HG03175 (cell line): ENCODE measurements around the gene SLC17A9.
"Not testable (repeated sequence)": the region's sequence is repeated elsewhere in the genome, so short reads cannot be mapped to it uniquely, and the experiment has no call there.

Experiments
- ATAC-seq: cut with Tn5 transposase; IDR thresholded peaks from one replicate; pipeline ENCODE4 v1.9.1; 2021; ENCODE audit warnings: mild to moderate bottlenecking, moderate library complexity; ENCODE audit not compliant: unreplicated experiment

SLC17A9 gene

DNA sequence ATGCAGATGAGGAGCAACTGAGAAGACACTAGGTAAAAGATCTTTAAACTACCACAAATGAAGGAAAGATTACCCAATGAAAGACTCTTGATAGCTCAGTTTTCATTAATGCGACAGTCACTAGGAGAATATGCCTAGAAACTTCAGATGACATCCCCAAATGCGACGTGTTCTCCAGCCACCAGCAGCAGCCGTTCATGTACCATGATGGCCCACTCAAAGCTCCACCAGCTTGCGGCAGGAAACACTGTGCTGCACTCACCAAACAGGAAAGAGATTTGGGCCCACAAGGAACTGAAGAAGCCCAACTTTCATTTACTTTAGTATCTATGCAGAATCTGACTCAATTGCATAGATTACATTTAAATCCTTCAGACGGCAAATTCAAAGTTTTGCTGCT, 33.7 kb upstream of the SLC17A9 start:
- no peak for ATAC-seq

DNA sequence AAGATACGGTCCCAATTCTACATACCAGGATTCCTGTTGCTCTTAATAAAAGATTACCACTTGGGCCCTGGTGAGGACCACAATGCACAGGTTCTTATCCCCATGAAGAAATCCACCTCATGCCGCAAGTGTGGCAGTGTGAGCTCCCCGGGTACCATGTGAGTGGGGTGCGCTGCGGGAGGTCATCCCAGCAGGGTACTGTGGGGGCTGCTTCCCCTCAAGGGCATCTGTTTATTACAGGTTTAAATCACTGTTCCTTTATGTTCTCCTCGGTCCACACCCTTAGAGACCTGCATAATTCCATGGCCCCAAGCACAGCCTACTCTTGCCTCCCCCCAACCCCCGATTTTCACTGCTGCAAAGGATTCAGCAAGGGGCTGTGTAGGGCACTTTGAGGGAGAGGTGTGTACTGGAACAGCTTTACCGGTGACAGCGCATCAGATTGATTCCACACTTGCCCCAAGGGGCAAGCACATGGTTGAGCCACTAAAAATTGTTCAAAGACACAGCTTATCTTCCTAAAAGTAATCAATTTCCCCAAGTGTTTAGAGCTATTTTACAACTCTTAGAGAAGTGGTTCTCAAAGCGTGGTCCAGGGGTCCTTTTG, 32.4 kb upstream of the SLC17A9 start:
- ATAC-seq, result no peak

GRCh38 chr20:62921119-62921687, 31.3 kb upstream of the SLC17A9 start:
- no peak for ATAC-seq

DNA sequence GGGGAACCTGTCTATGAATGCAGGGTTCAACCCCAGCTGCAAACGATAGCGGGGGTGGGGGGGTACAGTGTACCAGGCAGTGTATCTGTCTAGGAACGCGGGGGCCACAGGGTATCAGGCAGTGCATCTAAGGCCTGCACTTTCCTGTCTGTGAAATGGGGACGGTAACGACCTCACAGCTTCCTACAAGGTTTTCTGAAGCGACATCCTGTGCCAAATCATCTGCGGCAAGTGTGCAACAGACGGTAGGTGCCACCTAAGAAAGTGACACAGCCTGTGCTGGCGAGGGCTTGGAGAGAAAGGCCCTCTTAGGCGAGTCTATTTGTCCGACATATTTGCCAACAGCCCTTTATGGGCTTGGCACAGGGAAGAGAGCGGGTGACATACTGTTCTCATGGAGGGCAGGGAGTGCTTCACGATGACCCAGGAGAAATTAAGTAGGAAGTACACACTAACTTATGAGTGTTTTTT, 30.0 kb upstream of the SLC17A9 start:
- ATAC-seq, result no peak

DNA sequence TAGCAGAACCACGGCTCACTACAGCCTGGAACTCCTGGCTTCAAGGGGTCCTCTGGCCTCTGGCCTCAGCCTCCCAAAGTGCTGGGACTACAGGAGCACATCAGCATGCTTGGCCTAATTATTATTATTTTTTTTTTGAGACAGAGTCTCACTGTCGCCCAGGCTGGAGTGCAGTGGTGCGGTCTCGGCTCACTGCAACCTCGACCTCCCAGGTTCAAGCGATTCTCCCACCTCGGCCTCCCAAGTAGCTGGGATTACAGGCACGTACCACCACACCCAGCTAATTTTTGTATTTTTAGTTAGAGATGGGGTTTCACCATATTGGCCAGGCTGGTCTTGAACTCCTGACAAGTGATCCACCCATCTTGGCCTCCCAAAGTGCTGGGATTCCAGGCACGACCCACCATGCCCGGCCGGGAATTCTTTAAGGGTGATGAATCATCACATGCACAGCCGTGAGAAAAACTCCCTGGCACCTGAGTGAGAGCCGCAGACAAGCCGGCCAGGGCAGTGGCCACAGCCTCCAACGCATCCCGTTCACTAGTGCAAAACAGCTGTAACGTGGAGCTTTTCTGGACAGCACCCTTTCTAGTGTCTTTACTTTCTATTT, 29.3 kb upstream of the SLC17A9 start:
- ATAC-seq, result not testable (repeated sequence)

GRCh38 chr20:62923669-62924441, 28.7 kb upstream of the SLC17A9 start:
- no peak for ATAC-seq

- no peak for ATAC-seq
Measured at GRCh38 chr20:62924442-62925075, 27.9 kb upstream of the SLC17A9 start.

- no peak for ATAC-seq
Measured at GRCh38 chr20:62925076-62925419, 27.5 kb upstream of the SLC17A9 start.

- peak; percentile 19 for ATAC-seq
Measured at GRCh38 chr20:62925420-62926228, 26.9 kb upstream of the SLC17A9 start.

- ATAC-seq, result peak; percentile 79
Measured at GRCh38 chr20:62926229-62927127, 26.0 kb upstream of the SLC17A9 start, which contains the start of gene DIDO1. DIDO1 (minus strand) TSS chr20:62926505.

- ATAC-seq, result no peak
Measured at GRCh38 chr20:62927128-62927705, 25.3 kb upstream of the SLC17A9 start.

DNA sequence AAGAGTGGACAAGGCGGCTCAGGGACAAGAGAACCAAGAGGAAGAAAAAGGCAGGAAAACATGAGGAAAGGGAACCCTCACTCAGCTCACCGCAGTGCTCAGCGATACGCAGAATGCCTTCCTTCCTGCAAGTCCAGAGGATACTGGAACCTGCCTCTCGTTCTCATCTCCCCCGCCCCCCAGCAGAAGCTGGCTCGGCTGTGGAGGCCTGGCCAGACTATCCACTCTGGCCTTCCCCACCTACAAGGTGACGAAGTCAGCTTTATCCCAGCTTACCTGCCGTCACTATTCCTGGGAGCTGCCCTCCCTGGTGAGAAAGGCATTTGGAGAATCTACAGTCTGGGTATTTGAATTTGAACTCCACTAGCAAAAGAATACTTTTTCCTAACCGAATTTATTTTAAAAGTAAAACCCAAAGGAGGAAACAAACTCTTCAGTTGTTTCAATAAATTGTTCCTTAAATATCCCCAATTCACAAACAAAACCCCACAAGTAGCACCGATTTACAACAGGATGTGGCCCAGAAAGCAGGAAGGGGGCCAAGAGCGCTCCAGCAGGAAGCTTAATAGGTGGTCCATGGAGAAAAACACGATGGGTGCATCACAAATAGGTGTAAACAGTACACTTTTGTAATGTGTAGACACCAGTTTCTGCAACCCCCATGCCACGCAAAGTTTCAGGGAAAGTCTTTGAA, 24.1 kb upstream of the SLC17A9 start:
- no peak for ATAC-seq

- ATAC-seq, result no peak
Measured at GRCh38 chr20:62929051-62929538, 23.4 kb upstream of the SLC17A9 start.

DNA sequence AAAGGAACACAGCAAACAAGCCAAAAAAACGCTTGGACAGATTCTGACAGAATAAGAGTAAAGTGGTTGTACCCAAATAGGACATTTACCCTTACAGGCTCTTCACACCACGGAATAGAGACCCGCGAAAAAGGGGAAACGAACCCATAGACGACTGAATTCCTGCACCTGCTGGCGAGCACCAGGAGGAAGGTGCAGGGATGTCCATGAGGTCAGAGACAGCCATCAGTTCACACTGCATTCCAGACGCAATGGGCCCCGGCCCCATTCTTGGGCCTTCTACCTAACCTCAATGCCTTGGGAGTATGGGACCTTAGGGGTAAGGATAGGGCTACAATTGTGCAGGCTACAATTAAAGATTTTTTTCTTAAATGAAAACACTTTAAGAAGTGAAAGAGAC, 21.0 kb upstream of the SLC17A9 start:
- no peak for ATAC-seq

DNA sequence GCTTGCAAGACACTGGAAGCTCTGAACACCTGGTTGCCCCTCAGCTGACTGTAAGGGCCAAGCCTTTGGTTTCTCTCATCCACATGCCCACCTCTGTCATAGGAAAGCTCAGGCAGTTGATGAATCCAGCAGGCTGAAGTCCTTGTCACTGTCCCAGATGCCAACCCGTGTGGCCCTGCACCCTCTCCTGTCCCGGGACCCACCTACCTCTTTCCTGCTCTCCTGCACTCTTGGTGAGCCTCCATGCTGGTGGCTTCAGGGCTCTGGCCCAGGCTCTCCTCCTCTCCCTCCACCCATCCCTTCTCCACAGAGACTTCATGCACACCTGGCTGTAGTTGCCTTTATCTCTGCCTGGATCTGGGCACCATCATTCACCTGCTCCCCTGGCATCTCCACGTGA, 18.5 kb upstream of the SLC17A9 start:
- no peak for ATAC-seq

DNA sequence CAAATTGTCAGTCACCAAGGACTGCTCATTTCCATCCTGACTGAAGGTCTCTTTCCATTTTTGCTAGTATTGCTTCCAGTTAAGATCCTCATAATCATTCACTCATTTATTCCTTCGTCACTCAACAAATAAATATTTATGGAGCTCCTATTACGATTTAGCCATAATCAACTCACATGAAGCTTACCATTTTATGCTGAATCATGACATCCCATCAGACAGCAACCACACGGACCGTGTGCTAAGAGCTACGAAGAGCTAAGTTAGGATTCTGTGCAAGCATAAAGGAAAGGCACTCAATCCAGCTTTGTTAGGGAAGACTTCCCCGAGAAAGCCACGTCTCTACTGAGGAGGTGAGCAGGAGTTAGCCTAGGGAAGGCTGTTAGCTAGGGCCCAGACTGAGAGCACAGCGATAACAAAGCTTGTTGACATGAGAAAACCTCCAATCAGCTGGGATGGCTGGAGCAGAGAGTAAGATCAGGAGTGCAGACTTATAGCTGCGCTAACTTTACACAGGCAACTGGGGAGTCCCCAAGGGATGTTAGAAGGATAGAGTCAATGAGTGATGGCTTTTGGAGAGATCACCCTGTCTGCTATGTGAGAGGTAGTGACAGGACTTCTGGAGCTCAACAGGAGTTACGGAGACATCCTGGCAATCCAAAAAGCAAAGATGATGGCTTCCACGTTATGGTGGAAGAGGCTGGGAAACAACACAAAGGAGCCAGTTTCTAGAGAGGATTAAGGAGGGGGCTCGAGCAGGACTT, 17.1 kb upstream of the SLC17A9 start:
- no peak for ATAC-seq

DNA sequence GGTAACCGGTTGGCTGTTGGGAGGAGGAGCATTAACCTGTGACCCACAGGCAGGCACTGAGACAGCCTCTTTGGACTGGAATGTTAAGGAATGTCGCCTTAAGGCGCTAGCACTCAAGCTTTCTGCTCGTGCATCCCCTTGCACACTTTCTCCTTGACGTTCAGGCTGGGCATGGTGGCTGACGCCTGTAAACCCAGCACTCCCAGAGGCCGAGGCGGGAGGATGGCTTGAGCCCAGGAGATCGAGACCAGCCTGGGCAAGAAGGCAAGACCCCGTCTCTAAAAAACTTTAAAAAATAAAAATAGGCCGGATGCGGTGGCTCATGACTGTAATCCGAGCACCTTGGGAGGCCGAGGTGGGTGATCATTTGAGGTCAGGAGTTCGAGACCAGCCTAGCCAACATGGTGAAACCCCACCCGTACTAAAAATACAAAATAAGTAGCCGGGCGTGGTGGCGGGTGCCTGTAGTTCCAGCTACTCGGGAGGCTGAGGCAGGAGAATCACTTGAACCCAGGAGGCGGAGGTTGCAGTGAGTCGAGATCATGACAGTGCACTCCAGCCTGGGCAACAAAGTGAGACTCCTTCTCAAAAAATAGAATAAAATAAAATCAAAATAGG, 16.4 kb upstream of the SLC17A9 start:
- no peak for ATAC-seq
